ENCODE results near the gene AKAP13.

Gene AKAP13

GRCh38 chr15:85753261-85753660 lies 372.9 kb downstream of the AKAP13 start:
- DNase-seq, result no peak

GRCh38 chr15:85753791-85754452 lies 373.5 kb downstream of the AKAP13 start:
- no peak for DNase-seq

GRCh38 chr15:85754989-85755388 lies 374.6 kb downstream of the AKAP13 start:
- peak in 14 of 51 donors; percentile 17 to 62 (median 33) for DNase-seq

- DNase-seq, result no peak
Observed at GRCh38 chr15:85755471-85755870, 375.1 kb downstream of the AKAP13 start.

- DNase-seq, result no peak
Observed at GRCh38 chr15:85755942-85756341, 375.5 kb downstream of the AKAP13 start.

GRCh38 chr15:85756411-85757072 lies 376.1 kb downstream of the AKAP13 start:
- no peak for DNase-seq

- no peak for DNase-seq
Observed at GRCh38 chr15:85757073-85757938, 376.9 kb downstream of the AKAP13 start.

- no peak for DNase-seq
Observed at GRCh38 chr15:85757939-85758654, 377.7 kb downstream of the AKAP13 start.

- no peak for DNase-seq
Observed at GRCh38 chr15:85758655-85758978, 378.2 kb downstream of the AKAP13 start.

GRCh38 chr15:85759376-85759775 lies 379.0 kb downstream of the AKAP13 start:
- DNase-seq, result peak in 16 of 51 donors; percentile 14 to 59 (median 34)

- no peak for DNase-seq
Observed at GRCh38 chr15:85760049-85760448, 379.6 kb downstream of the AKAP13 start.

- peak in 3 of 51 donors; percentile 18 to 25 (median 24) for DNase-seq
Observed at GRCh38 chr15:85760531-85761371, 380.3 kb downstream of the AKAP13 start.

- DNase-seq, result no peak
Observed at GRCh38 chr15:85761635-85762034, 381.2 kb downstream of the AKAP13 start.

GRCh38 chr15:85762039-85762755 lies 381.8 kb downstream of the AKAP13 start:
- no peak for DNase-seq

- peak in 13 of 51 donors; percentile 13 to 69 (median 57) for DNase-seq
Observed at GRCh38 chr15:85762756-85763127, 382.3 kb downstream of the AKAP13 start.

- peak in 29 of 51 donors; percentile 23 to 71 (median 58) for DNase-seq
Observed at GRCh38 chr15:85763157-85763556, 382.8 kb downstream of the AKAP13 start.

- peak in 2 of 51 donors; percentile 24 to 43 for DNase-seq
Observed at GRCh38 chr15:85763673-85764633, 383.6 kb downstream of the AKAP13 start.

- no peak for DNase-seq
Observed at GRCh38 chr15:85764649-85765277, 384.4 kb downstream of the AKAP13 start.
